Measurements from ENCODE around the gene PTPN1.
"Not testable (repeated sequence)": the region's sequence is repeated elsewhere in the genome, so short reads cannot be mapped to it uniquely, and the experiment has no call there.

The PTPN1 gene

GRCh38 chr20:50559856-50560638 lies 49.9 kb downstream of the PTPN1 start:
- no peak for DNase-seq

GRCh38 chr20:50560867-50561266 lies 50.7 kb downstream of the PTPN1 start:
- DNase-seq, result no peak

DNA sequence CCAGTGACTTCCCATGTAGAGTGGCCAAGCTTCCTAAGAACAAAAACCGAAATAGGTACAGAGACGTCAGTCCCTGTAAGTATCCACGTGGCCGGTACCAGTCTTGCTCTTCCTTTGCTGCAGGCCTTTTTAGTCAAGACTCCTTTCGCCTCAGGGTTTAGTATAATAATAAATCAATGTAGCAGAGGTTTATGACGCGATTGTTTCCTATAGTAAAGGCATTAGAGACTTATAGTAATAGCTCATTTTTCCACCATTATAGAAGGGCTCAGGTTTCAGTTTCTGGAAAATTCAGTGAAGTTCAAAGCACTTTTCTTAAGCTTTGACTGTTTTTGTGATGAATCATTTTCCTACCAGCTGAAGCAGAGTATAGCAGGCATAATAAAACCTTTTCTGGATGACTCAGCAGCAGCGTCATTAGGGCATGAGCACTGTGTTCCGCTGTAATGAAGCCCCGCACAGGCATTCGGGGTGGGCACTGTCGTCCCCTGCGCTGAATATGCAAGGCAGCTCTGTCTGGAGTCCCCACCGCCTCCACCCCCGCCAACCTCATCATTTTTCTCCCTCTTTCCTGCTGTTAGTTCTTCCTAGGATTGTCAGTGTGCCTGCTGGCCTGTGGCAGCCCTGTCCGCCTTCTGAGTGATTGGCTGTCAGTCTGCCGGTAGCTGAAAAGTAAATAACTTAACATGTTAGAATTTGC lies 51.3 kb downstream of the PTPN1 start:
- DNase-seq, result no peak

DNA sequence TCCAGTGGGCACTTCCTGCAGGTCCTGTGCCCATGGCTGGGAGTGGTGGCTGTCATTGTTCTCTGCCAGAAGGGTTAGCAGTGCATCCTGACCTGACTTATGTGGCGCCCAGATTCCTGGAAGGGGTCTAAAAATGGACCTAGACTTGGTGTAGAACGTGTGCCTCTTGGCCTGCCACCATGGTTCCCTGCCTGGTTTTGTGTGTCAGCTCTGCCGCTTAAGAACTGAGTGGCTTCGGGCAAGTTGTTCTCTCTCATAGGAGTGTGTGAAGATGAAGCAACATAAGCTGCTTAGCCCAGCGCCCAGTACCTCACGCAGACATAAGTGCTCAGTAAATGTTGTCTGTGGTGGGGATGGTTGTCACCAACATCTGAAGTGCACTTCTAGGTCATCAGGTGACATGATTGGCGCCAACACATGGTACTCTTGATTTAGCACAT lies 52.1 kb downstream of the PTPN1 start:
- DNase-seq, result no peak

GRCh38 chr20:50563133-50563944 lies 53.2 kb downstream of the PTPN1 start:
- DNase-seq, result peak; percentile 40

- DNase-seq, result no peak
Observed at GRCh38 chr20:50565383-50565782, 55.2 kb downstream of the PTPN1 start.

DNA sequence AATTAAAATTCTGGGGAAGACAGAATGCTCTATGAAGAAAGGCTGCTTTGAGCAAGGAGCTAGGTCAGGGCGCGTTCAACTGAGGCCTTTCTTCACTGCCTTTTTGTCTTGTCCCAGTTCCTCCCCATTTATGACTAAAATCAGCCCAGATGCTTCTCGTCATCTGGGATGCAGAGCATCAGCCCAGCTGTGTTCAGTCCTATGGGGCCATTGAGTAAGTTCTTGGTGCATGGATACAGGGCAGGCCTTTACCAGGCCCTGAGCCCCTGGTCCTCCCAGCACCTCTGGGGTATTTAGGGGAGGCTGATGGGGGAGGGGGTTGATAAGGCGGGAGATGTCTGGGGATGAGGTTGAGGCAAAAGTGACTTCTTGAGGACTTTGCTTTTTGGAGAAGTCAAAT lies 55.7 kb downstream of the PTPN1 start:
- no peak for DNase-seq

GRCh38 chr20:50567860-50568548 lies 57.8 kb downstream of the PTPN1 start:
- DNase-seq, result no peak

- DNase-seq, result no peak
Observed at GRCh38 chr20:50568549-50568942, 58.4 kb downstream of the PTPN1 start.

DNA sequence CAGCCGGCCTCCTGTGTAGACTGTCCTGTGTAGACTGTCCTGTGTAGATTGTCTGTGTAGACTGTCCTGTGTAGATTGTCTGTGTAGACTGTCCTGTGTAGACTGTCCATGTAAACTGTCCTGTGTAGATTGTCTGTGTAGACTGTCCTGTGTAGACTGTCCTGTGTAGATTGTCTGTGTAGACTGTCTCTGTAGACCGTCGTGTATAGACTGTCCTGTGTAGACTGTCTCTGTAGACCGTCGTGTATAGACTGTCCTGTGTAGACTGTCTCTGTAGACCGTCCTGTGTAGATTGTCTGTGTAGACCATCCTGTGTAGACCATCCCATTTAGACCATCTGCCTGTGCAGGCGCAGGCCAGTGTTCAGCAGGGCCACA lies 59.3 kb downstream of the PTPN1 start:
- not testable (repeated sequence) for DNase-seq

DNA sequence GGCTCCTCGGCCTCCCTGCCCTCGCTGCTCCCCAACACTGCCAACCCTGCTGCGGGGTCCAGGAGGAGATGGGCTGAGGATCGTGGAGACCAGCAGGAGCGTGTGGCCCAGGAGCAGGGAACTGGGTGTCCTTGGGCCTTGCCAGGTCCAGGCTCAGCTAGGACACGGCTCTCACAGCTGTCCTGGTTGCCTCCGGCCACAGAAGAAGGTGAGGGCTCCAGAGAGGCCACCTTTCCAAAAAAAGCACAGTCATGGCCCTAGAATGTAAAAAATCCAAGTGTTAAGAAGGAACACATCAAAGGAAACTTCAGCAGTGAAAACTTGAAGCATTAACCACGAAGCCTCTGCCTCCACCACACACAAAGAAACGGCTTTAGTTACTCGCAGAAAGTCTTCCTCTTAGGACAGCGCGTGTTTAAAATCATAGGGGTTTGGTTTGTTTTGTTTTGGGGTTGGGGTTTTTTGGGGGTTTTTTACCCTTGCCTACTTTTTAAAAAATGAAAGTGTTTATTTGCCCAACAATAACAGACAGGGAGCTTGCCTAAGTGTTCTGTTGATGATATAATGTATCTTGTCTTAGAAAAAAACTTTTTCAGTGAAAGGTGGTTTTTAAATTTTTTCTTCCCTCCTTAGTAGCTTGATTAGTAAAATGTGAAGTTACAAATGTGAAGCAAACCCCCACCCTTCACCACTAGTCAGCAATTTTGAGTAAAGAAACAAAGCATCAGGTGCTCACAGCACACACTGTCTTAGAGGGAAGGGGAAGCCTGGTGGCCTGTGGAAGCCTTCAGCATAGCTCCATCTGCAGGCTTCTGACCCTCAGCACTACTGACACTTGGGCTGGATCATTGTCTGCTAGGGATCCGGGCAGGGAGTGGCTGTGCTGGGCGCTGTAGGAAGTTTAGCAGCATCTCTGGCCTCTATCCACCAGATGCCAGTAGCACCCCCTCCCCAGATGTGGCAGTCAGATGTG lies 60.0 kb downstream of the PTPN1 start:
- no peak for DNase-seq

DNA sequence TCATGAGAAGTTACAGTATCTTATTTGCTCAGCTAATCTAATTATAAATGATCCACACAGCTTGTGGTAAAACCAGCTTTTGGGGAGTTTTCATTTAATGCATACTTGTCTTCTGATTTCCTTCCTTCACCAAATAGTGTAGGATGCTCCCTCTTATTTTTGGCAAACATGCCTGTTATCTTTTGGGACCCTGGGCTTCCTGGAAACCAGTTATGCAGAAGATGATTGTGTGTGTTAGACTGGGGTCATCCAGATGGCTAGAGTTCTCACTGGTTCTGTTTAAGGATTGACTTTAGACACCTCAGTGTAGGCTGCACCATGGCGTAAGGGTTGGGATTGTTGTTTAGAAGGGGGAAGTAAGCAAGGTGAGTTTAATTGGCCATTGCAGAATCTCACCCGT lies 61.3 kb downstream of the PTPN1 start:
- no peak for DNase-seq

DNA sequence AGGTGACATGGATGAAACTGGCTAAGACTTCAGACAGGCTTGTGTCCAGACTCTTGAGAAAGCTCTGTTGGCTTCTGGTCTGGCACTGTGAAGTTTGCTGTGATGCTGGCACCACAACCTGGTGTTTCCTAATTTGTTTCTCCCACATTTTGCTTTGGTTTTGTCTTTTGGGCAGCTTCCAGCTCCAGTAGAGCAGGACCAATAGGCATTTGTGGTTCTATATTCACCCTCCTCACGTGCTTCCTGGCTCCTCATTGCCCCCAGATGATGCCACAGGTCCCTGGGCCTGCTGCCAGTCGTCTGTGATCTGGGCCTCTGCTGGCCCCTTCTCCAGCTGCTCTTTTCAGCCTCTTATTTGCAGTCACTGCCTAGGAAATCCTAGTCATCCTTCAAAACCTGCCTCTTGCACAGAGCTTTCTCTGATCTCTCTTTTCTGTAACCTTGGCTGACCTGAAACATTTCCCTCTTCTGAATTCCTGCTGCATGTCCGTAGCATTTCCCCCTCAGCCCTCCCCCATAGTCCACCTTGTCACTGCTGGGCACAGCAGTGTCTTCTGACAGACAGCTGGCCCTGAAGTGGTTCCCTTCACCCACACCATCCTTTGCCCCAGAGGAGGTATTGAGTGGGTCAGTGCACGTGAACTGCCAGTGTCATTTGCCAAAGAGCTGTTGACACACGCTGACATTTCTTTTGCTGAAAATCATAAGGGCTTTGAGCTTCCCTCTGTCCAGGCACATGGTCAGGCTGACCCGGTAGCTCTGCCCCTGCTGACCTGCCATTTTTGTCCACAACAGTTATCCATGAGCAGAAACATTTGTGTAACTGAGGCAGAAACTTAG lies 63.0 kb downstream of the PTPN1 start:
- DNase-seq, result peak; percentile 53

DNA sequence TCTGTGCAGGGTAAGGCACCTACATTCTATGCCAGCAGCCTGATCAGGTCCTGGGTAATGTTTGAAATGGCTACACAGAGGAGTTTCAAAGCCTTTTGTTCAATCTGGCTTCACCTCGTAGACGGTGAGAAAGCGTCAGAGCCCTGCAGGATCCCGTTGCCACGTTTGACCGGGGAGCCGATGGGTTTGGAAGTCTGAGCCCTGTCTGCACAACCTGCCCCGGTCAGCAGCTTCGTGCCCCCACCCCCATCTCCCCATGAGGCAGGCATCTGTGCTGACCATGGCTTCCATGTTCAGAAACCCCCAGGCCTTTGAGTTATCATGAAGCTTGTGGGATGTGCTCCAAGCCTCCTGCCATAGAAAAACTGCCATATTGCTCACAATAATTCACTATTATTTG lies 63.9 kb downstream of the PTPN1 start:
- no peak for DNase-seq

- no peak for DNase-seq
Observed at GRCh38 chr20:50574586-50574985, 64.4 kb downstream of the PTPN1 start.

DNA sequence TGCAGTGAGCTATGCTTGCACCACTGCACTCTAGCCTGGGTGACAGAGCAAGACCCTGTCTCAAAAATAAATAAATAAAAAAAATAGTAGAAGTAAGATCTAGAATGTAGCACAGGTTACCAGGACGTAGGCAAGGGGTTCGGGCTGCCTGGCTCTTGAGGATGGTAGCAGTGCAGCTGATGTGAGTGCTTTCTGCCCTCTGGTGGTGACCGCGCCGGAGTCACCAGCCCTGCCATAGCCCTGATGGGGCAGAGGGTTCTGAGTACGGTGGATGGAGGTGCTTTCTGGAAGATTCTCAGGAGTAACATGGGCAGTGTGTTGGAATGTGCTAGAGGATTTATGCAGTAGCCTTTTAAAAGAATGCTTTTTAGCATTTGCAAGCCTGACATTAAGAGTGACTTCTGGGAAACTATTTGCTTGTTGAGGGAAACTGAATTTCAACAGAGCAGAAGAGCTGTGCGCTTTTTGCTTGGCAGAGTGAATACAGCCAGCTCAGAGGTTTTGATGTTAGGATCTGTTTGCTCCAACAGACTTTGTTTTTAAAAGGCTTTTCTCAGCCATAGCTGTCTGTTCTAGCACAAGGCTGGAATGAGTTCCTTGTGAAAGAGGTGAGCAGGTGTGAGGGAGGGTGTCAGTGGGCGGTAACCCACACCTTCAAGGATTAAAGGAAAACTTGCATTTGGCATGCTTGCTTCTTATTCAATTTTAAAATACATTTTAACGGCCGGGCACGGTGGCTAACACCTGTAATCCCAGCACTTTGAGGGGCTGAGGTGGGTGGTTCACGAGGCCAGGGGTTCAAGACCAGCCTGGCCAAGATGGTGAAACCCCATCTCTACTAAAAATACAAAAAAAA lies 65.9 kb downstream of the PTPN1 start:
- DNase-seq, result peak; percentile 12

GRCh38 chr20:50577175-50578018 lies 67.2 kb downstream of the PTPN1 start:
- DNase-seq, result peak; percentile 14

DNA sequence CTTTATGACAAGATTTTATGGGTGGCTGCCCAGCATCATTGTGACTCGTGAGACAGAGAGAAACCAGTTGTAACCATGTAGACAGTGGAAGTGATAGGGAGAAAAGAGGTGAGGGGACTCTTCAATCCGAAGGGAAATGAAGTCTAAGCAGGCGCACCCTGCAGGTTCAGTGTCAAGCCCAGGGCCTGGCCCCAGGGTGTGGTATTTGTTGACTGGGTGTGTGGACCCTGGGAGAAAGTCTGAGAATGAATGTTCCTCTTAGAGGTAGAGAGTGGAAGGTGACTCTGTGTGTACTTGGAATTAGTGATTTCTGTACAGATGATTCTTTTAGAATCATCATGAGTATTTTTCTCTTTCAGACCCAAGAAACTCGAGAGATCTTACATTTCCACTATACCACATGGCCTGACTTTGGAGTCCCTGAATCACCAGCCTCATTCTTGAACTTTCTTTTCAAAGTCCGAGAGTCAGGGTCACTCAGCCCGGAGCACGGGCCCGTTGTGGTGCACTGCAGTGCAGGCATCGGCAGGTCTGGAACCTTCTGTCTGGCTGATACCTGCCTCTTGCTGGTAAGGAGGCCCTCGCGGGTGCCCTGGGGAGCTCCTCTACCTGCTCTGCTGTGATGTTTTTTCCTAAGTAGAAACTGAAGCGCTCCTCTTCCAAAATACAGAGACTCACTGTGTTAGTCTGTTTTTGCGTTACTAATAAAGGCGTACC lies 68.0 kb downstream of the PTPN1 start:
- no peak for DNase-seq

All from NCI-H69 (cell line).